Measurements from ENCODE around the gene EPHA6. TPM values are rescaled to one million over a fixed set of nuclear protein-coding genes. Genes with fewer than 3 reads are reported as not detected.

Gene EPHA6
- total and polyA plus RNA-seq, 2 experiments from 2014 or later = not detected

- H4K20me1 ChIP-seq (ENCODE audit: insufficient read depth) = no peaks in the 10 kb centered on the region
Measured at GRCh38 chr3:96844204-96844514, 29.8 kb downstream of the EPHA6 start.

DNA sequence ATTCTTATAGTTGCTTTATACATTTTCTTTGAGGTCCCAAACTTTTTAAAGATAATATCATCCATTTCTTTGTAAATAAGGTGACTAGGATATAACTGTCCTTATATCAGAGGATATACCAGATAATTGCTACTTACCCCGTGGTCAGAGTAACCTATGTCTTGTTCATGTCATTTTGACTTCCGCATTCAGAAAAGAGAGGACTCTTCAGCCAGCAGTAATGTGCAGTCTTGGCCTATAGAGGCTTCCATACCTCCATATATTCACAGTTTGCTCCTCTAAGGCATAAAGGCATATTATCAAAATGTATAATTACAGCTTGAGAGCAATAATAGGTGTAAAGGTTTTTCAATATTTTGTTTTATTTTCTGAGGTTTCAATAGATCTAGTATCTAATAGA lies 38.5 kb downstream of the EPHA6 start:
- no peaks in the 10 kb centered on the region for H3K36me3 ChIP-seq (ENCODE audit: low read depth)
- no peaks in the 10 kb centered on the region for H3K9me2 ChIP-seq (ENCODE audit: insufficient read depth)
- H3K4me1 ChIP-seq (ENCODE audit: insufficient read depth) = no peaks in the 10 kb centered on the region
- no peaks in the 10 kb centered on the region for H3K9me3 ChIP-seq (ENCODE audit: low read depth)
- TF ChIP-seq EZH2phosphoT487 (IDR thresholded peaks at IDR 0.05; ENCODE audit: insufficient read depth, low read depth) = no peak
- no peak for TF ChIP-seq EZH2 (IDR thresholded peaks at IDR 0.05; ENCODE audit: insufficient read depth, poor library complexity, severe bottlenecking)
- H3K4me3 ChIP-seq = no peak overlapping the region
- no peaks in the 10 kb centered on the region for H4K20me1 ChIP-seq (ENCODE audit: insufficient read depth)
- in situ Hi-C loops (cut with MboI) = no loop called here
- H3K27me3 ChIP-seq (replicated peaks; ENCODE audit: insufficient read depth) = no peaks in the 10 kb centered on the region
- no peak overlapping the region for H3K4me2 ChIP-seq (ENCODE audit: unreplicated experiment)
- DNase-seq = no peak
- no peak overlapping the region for H2AFZ ChIP-seq
- no peaks in the 10 kb centered on the region for H3K79me2 ChIP-seq (ENCODE audit: insufficient read depth)
- no peaks in the 10 kb centered on the region for H3F3A ChIP-seq (ENCODE audit: insufficient read depth)
- WGBS, 2 experiments (ENCODE audit: low coverage in 1 of 2, low lambda C conversion rate in 2 of 2, missing lambda C conversion rate in 2 of 2) = 27 to 34% methylated on average over 2 of the region's 2 CpGs
- H3K9ac ChIP-seq = no peak overlapping the region
- no peak overlapping the region for H3K27ac ChIP-seq

More at GRCh38 chr3:96844204-96844514, 29.8 kb downstream of the EPHA6 start:
- H3K4me3 ChIP-seq = no peak overlapping the region
- H3K36me3 ChIP-seq (ENCODE audit: low read depth) = no peaks in the 10 kb centered on the region
- in situ Hi-C loops (cut with MboI) = no loop called here
- no peak for TF ChIP-seq EZH2 (IDR thresholded peaks at IDR 0.05; ENCODE audit: insufficient read depth, poor library complexity, severe bottlenecking)
- H3F3A ChIP-seq (ENCODE audit: insufficient read depth) = no peaks in the 10 kb centered on the region
- no peaks in the 10 kb centered on the region for H3K27me3 ChIP-seq (replicated peaks; ENCODE audit: insufficient read depth)
- no peaks in the 10 kb centered on the region for H3K4me1 ChIP-seq (ENCODE audit: insufficient read depth)
- H2AFZ ChIP-seq = no peak overlapping the region
- no peaks in the 10 kb centered on the region for H3K79me2 ChIP-seq (ENCODE audit: insufficient read depth)
- H3K9me3 ChIP-seq (ENCODE audit: low read depth) = no peaks in the 10 kb centered on the region
- no peak overlapping the region for H3K4me2 ChIP-seq (ENCODE audit: unreplicated experiment)
- no peak overlapping the region for H3K9ac ChIP-seq
- H3K27ac ChIP-seq = no peak overlapping the region
- DNase-seq = no peak
- no peaks in the 10 kb centered on the region for H3K9me2 ChIP-seq (ENCODE audit: insufficient read depth)

DNA sequence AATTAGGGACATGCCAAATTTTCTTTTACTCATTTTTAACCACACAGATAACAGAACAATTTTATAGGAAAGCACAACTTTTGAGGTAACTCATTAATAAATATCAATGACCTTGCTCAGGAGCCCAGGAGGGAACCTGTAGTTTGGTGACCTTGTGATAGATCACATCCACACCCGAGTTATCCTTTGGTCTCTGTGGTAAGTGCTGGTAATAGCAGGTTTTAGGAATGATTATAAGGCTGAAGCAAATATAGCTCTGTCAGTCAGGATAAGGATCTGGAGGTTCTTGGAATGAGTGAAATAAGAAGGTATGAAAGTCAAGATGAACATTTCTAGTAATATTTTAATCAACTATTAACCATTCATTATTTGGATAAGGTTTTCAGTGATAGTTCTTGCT lies 46.5 kb downstream of the EPHA6 start:
- no peak overlapping the region for H3K27ac ChIP-seq
- H3K36me3 ChIP-seq (ENCODE audit: low read depth) = no peaks in the 10 kb centered on the region
- H4K20me1 ChIP-seq (ENCODE audit: insufficient read depth) = no peaks in the 10 kb centered on the region
- no peaks in the 10 kb centered on the region for H3F3A ChIP-seq (ENCODE audit: insufficient read depth)
- H3K9me3 ChIP-seq (ENCODE audit: low read depth) = no peaks in the 10 kb centered on the region
- WGBS, 2 experiments (ENCODE audit: low coverage in 1 of 2, low lambda C conversion rate in 2 of 2, missing lambda C conversion rate in 2 of 2) = 15 to 18% methylated on average over 1 of the region's 1 CpG
- no peaks in the 10 kb centered on the region for H3K4me1 ChIP-seq (ENCODE audit: insufficient read depth)
- H3K27me3 ChIP-seq (replicated peaks; ENCODE audit: insufficient read depth) = no peaks in the 10 kb centered on the region
- in situ Hi-C loops (cut with MboI) = no loop called here
- no peak overlapping the region for H3K4me3 ChIP-seq
- no peak overlapping the region for H3K9ac ChIP-seq
- no peak overlapping the region for H3K4me2 ChIP-seq (ENCODE audit: unreplicated experiment)
- no peaks in the 10 kb centered on the region for H3K79me2 ChIP-seq (ENCODE audit: insufficient read depth)
- no peak for DNase-seq
- no peaks in the 10 kb centered on the region for H3K9me2 ChIP-seq (ENCODE audit: insufficient read depth)
- H2AFZ ChIP-seq = no peak overlapping the region
- TF ChIP-seq EZH2 (IDR thresholded peaks at IDR 0.05; ENCODE audit: insufficient read depth, poor library complexity, severe bottlenecking) (no peak), EZH2phosphoT487 (IDR thresholded peaks at IDR 0.05; ENCODE audit: insufficient read depth, low read depth) (no peak)

DNA sequence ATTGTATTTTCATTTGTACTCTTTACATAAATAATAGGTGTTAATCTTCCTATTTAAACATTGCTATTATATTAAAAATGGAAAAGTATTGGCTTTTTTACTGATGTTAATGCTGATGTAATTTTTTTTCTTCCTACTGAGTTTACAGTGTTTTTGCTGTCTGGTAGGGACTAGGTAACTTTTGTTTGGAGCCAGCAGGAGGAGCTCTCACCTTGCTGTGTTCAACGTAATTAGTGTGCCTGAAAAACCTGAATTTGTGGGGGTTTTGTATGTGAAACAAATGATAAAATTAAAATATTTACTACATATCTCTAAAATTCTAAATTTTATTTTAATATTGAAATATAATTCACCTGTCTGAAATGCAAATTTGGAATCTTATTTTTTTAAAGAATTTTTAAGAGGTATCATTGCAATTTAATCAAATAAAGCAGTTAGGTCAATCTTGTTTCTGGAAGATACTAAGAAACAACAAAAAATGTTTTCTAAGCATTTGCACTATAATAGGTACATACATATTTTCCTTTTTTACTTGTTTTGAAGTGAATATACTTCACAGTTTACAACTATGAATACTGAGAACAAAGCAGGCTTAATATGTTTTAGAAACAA lies 48.8 kb downstream of the EPHA6 start:
- Histone ChIP-seq H3K9me3 (ENCODE audit: low read depth) (no peaks in the 10 kb centered on the region), H3K4me3 (no peak overlapping the region), H3K79me2 (ENCODE audit: insufficient read depth) (no peaks in the 10 kb centered on the region), H2AFZ (no peak overlapping the region), H3K4me2 (ENCODE audit: unreplicated experiment) (no peak overlapping the region), H4K20me1 (ENCODE audit: insufficient read depth) (no peaks in the 10 kb centered on the region), H3K27ac (no peak overlapping the region), H3K4me1 (ENCODE audit: insufficient read depth) (no peaks in the 10 kb centered on the region), H3K9ac (no peak overlapping the region), H3K9me2 (ENCODE audit: insufficient read depth) (no peaks in the 10 kb centered on the region), H3K36me3 (ENCODE audit: low read depth) (no peaks in the 10 kb centered on the region), H3K27me3 (replicated peaks; ENCODE audit: insufficient read depth) (no peaks in the 10 kb centered on the region), H3F3A (ENCODE audit: insufficient read depth) (no peaks in the 10 kb centered on the region)
- WGBS, 2 experiments (ENCODE audit: low coverage in 1 of 2, low lambda C conversion rate in 2 of 2, missing lambda C conversion rate in 2 of 2) = 0 to 4% methylated on average over 1 of the region's 1 CpG
- peak; percentile 56 for DNase-seq
- TF ChIP-seq EZH2 (IDR thresholded peaks at IDR 0.05; ENCODE audit: insufficient read depth, poor library complexity, severe bottlenecking) (no peak), EZH2phosphoT487 (IDR thresholded peaks at IDR 0.05; ENCODE audit: insufficient read depth, low read depth) (no peak)
- in situ Hi-C loops (cut with MboI) = no loop called here

GRCh38 chr3:96865605-96866004 lies 51.2 kb downstream of the EPHA6 start:
- Histone ChIP-seq H3K4me2 (ENCODE audit: unreplicated experiment) (no peak overlapping the region), H3F3A (ENCODE audit: insufficient read depth) (no peaks in the 10 kb centered on the region), H3K9ac (no peak overlapping the region), H3K9me2 (ENCODE audit: insufficient read depth) (no peaks in the 10 kb centered on the region), H3K36me3 (ENCODE audit: low read depth) (no peaks in the 10 kb centered on the region), H2AFZ (no peak overlapping the region), H3K27ac (no peak overlapping the region), H4K20me1 (ENCODE audit: insufficient read depth) (no peaks in the 10 kb centered on the region), H3K27me3 (replicated peaks; ENCODE audit: insufficient read depth) (no peaks in the 10 kb centered on the region), H3K9me3 (ENCODE audit: low read depth) (no peaks in the 10 kb centered on the region), H3K4me3 (no peak overlapping the region), H3K79me2 (ENCODE audit: insufficient read depth) (no peaks in the 10 kb centered on the region), H3K4me1 (ENCODE audit: insufficient read depth) (no peaks in the 10 kb centered on the region)
- DNase-seq = no peak
- WGBS, 2 experiments (ENCODE audit: low coverage in 1 of 2, low lambda C conversion rate in 2 of 2, missing lambda C conversion rate in 2 of 2) = 37 to 39% methylated on average over 2 of the region's 2 CpGs
- in situ Hi-C loops (cut with MboI) = no loop called here
- TF ChIP-seq EZH2phosphoT487 (IDR thresholded peaks at IDR 0.05; ENCODE audit: insufficient read depth, low read depth) (no peak), EZH2 (IDR thresholded peaks at IDR 0.05; ENCODE audit: insufficient read depth, poor library complexity, severe bottlenecking) (no peak)

Measured in GM23248 (cell line).